ENCODE measurements around the gene DRAM2. TPM values are rescaled to one million over a fixed set of nuclear protein-coding genes. Genes with fewer than 3 reads are reported as not detected.
A peak's percentile ranks its signal among the peaks of the same experiment; 100 is the strongest.

The DRAM2 gene
- total and polyA plus RNA-seq, 9 of the 15 experiments (the other 6 are each of a cell fraction or from before 2014, with no cell fraction given): 29.0 to 161 (median 53.5) TPM

DNA sequence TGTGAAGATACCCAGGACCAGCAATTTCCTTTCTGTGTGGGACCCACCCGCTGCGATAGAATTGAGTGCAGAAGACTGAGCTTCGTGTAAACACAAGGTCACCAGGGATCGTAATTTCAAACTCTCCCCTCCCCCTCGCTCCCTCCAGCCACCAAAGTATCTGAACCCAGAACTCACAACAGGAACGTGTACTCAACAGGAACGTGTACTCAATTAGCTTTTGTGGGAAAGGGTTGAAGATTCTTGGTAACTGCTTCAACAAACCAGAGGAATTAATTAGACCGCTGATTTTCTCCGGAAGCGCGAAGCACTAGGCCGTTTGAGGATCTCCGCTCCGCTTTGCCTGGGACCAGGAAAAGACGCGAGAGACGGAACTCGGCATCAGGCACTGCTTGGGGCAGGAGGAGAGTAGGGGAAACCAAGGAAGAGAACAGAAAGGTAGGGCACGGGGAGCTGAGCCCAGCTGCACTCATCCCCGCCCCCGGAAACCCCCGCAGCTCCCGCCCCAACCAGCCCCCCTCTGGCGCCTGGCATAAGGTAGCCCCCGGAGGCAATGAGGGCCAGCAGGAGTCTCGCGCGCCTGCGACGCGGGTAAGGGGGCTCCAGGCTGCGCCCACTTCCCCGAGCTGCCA is 453 bp downstream of the DRAM2 start (continued):
- TF ChIP-seq ZNF696 (CRISPR knock-in tag; conservative IDR thresholded peaks at IDR 0.05) (no peak), ZNF184 (CRISPR knock-in tag; IDR thresholded peaks at IDR 0.05) (no peak), BCL6 (CRISPR knock-in tag; IDR thresholded peaks at IDR 0.05) (no peak), NCOA6 (IDR thresholded peaks at IDR 0.05) (no peak), PCBP2 (IDR thresholded peaks at IDR 0.05; ENCODE audit: low read depth, low read length, poor library complexity, severe bottlenecking) (no peak), SIRT6 (IDR thresholded peaks at IDR 0.05; ENCODE audit: low read depth, low read length) (no peak), ZNF212 (CRISPR knock-in tag; IDR thresholded peaks at IDR 0.05) (no peak), BCOR (IDR thresholded peaks at IDR 0.05) (no peak; the same call in 1 of the 2 replicates), CBX2 (IDR thresholded peaks at IDR 0.05; ENCODE audit: insufficient read depth, low read length, poor library complexity, severe bottlenecking) (no peak), MTA2 (IDR thresholded peaks at IDR 0.05; ENCODE audit: low read depth) (no peak), CREM (IDR thresholded peaks at IDR 0.05; ENCODE audit: low read depth) (no peak; the same call in 1 of the 2 replicates), SIX5 (IDR thresholded peaks at IDR 0.05; ENCODE audit: borderline replicate concordance in 1 of 2, insufficient read depth in 1 of 2, low read depth in 1 of 2, low read length in 2 of 2) (no peak), MAZ (CRISPR knock-in tag; conservative IDR thresholded peaks at IDR 0.05 in 1 of 2, IDR thresholded peaks at IDR 0.05 in 1 of 2) (no peak; a peak in 1 of 4 replicates)
- TF ChIP-seq, protein P1, sequence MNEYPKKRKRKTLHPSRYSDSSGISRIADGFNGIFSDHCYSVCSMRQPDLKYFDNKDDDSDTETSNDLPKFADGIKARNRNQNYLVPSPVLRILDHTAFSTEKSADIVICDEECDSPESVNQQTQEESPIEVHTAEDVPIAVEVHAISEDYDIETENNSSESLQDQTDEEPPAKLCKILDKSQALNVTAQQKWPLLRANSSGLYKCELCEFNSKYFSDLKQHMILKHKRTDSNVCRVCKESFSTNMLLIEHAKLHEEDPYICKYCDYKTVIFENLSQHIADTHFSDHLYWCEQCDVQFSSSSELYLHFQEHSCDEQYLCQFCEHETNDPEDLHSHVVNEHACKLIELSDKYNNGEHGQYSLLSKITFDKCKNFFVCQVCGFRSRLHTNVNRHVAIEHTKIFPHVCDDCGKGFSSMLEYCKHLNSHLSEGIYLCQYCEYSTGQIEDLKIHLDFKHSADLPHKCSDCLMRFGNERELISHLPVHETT (CRISPR knock-in tag; conservative IDR thresholded peaks at IDR 0.05 in 1 of 2, IDR thresholded peaks at IDR 0.05 in 1 of 2): no peak
- TF ChIP-seq, protein P2, sequence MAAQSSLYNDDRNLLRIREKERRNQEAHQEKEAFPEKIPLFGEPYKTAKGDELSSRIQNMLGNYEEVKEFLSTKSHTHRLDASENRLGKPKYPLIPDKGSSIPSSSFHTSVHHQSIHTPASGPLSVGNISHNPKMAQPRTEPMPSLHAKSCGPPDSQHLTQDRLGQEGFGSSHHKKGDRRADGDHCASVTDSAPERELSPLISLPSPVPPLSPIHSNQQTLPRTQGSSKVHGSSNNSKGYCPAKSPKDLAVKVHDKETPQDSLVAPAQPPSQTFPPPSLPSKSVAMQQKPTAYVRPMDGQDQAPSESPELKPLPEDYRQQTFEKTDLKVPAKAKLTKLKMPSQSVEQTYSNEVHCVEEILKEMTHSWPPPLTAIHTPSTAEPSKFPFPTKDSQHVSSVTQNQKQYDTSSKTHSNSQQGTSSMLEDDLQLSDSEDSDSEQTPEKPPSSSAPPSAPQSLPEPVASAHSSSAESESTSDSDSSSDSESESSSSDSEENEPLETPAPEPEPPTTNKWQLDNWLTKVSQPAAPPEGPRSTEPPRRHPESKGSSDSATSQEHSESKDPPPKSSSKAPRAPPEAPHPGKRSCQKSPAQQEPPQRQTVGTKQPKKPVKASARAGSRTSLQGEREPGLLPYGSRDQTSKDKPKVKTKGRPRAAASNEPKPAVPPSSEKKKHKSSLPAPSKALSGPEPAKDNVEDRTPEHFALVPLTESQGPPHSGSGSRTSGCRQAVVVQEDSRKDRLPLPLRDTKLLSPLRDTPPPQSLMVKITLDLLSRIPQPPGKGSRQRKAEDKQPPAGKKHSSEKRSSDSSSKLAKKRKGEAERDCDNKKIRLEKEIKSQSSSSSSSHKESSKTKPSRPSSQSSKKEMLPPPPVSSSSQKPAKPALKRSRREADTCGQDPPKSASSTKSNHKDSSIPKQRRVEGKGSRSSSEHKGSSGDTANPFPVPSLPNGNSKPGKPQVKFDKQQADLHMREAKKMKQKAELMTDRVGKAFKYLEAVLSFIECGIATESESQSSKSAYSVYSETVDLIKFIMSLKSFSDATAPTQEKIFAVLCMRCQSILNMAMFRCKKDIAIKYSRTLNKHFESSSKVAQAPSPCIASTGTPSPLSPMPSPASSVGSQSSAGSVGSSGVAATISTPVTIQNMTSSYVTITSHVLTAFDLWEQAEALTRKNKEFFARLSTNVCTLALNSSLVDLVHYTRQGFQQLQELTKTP (IDR thresholded peaks at IDR 0.05; ENCODE audit: low read depth in 1 of 2, partially characterized antibody in 2 of 2): peak in 1 of 2 experiments; percentile 63
- TF ChIP-seq, protein P3, sequence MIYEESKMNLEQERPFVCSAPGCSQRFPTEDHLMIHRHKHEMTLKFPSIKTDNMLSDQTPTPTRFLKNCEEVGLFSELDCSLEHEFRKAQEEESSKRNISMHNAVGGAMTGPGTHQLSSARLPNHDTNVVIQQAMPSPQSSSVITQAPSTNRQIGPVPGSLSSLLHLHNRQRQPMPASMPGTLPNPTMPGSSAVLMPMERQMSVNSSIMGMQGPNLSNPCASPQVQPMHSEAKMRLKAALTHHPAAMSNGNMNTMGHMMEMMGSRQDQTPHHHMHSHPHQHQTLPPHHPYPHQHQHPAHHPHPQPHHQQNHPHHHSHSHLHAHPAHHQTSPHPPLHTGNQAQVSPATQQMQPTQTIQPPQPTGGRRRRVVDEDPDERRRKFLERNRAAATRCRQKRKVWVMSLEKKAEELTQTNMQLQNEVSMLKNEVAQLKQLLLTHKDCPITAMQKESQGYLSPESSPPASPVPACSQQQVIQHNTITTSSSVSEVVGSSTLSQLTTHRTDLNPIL (CRISPR knock-in tag; IDR thresholded peaks at IDR 0.05): no peak
- TF ChIP-seq, protein P4, sequence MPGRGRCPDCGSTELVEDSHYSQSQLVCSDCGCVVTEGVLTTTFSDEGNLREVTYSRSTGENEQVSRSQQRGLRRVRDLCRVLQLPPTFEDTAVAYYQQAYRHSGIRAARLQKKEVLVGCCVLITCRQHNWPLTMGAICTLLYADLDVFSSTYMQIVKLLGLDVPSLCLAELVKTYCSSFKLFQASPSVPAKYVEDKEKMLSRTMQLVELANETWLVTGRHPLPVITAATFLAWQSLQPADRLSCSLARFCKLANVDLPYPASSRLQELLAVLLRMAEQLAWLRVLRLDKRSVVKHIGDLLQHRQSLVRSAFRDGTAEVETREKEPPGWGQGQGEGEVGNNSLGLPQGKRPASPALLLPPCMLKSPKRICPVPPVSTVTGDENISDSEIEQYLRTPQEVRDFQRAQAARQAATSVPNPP (IDR thresholded peaks at IDR 0.05; ENCODE audit: borderline replicate concordance, insufficient read depth, insufficient read length): no peak
- TF ChIP-seq, protein P5, sequence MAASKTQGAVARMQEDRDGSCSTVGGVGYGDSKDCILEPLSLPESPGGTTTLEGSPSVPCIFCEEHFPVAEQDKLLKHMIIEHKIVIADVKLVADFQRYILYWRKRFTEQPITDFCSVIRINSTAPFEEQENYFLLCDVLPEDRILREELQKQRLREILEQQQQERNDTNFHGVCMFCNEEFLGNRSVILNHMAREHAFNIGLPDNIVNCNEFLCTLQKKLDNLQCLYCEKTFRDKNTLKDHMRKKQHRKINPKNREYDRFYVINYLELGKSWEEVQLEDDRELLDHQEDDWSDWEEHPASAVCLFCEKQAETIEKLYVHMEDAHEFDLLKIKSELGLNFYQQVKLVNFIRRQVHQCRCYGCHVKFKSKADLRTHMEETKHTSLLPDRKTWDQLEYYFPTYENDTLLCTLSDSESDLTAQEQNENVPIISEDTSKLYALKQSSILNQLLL (CRISPR knock-in tag; IDR thresholded peaks at IDR 0.05; ENCODE audit: borderline replicate concordance): no peak

All from K562 (cell line).